ENCODE measurements around the gene TNS2. TPM values are rescaled to one million over a fixed set of nuclear protein-coding genes. Genes with fewer than 3 reads are reported as not detected.
A peak's percentile ranks its signal among the peaks of the same experiment; 100 is the strongest.

TNS2 gene
- total and polyA plus RNA-seq, 9 of the 15 experiments (the other 6 are each of a cell fraction or from before 2014, with no cell fraction given) = 0.28 to 3.1 (median 1.2) TPM; not detected in 1

DNA sequence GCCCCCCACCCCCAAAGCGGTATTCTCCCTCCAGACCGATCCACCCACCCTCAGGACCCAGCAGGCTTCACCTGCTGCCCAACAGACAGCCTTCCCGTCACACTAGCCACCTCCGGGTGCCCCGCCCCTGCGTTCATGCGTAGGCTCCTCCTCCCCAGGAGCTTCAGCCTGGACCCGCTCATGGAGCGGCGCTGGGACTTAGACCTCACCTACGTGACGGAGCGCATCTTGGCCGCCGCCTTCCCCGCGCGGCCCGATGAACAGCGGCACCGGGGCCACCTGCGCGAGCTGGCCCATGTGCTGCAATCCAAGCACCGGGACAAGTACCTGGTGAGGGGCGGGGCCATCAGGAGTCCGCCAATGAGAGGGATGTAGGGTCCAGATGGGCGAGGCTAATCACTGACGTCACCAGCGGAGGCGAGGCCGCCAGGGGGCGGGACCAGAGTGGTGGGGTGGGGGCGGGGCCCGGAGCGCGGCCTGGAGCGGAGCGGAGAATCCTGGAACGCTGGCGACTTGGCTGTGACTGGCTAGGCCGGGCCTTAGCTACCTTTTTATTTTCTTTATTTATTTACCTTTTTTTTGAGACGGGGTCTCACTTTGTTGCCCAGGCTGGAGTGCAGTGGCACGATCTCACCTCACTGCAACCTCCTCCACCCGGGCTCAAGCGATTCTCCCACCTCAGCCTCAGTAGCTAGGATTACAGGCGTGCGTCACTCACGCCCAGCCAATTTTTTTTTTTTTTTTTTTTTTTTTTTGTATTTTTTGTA is 4.4 kb downstream of the TNS2 start (continued):
- TF ChIP-seq, protein P1, sequence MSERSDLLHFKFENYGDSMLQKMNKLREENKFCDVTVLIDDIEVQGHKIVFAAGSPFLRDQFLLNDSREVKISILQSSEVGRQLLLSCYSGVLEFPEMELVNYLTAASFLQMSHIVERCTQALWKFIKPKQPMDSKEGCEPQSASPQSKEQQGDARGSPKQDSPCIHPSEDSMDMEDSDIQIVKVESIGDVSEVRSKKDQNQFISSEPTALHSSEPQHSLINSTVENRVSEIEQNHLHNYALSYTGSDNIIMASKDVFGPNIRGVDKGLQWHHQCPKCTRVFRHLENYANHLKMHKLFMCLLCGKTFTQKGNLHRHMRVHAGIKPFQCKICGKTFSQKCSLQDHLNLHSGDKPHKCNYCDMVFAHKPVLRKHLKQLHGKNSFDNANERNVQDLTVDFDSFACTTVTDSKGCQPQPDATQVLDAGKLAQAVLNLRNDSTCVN (CRISPR knock-in tag; IDR thresholded peaks at IDR 0.05) = no peak
- TF ChIP-seq SMC3 (conservative IDR thresholded peaks at IDR 0.05; ENCODE audit: insufficient read depth, low read depth, low read length) (no peak), TAF9B (IDR thresholded peaks at IDR 0.05; ENCODE audit: partially characterized antibody) (no peak), RBM39 (optimal IDR thresholded peaks at IDR 0.05; ENCODE audit: low read depth, low read length) (no peak), HDGF (IDR thresholded peaks at IDR 0.05) (no peak), TAF1 (IDR thresholded peaks at IDR 0.05; ENCODE audit: control insufficient read depth, extremely low read depth, insufficient read depth, low read length, severe bottlenecking) (peak; percentile 37), KHSRP (IDR thresholded peaks at IDR 0.05) (no peak), TRIM24 (IDR thresholded peaks at IDR 0.05) (no peak), L3MBTL2 (IDR thresholded peaks at IDR 0.05) (peak; percentile 40; the same call in 1 of the 2 replicates), EWSR1 (IDR thresholded peaks at IDR 0.05; ENCODE audit: borderline replicate concordance, low read depth, partially characterized antibody) (no peak), ELF1 (tag; IDR thresholded peaks at IDR 0.05) (no peak), HMGN3 (IDR thresholded peaks at IDR 0.05; ENCODE audit: borderline replicate concordance, extremely low read depth, insufficient read length, low read depth, low read length) (peak; percentile 37), NCOA2 (IDR thresholded peaks at IDR 0.05; ENCODE audit: partially characterized antibody in 2 of 2) (no peak), ZBED1 (IDR thresholded peaks at IDR 0.05) (no peak), ZNF583 (CRISPR knock-in tag; IDR thresholded peaks at IDR 0.05) (no peak), FIP1L1 (IDR thresholded peaks at IDR 0.05; ENCODE audit: low read depth, low read length, poor library complexity, severe bottlenecking) (no peak)
- TF ChIP-seq, protein P2, sequence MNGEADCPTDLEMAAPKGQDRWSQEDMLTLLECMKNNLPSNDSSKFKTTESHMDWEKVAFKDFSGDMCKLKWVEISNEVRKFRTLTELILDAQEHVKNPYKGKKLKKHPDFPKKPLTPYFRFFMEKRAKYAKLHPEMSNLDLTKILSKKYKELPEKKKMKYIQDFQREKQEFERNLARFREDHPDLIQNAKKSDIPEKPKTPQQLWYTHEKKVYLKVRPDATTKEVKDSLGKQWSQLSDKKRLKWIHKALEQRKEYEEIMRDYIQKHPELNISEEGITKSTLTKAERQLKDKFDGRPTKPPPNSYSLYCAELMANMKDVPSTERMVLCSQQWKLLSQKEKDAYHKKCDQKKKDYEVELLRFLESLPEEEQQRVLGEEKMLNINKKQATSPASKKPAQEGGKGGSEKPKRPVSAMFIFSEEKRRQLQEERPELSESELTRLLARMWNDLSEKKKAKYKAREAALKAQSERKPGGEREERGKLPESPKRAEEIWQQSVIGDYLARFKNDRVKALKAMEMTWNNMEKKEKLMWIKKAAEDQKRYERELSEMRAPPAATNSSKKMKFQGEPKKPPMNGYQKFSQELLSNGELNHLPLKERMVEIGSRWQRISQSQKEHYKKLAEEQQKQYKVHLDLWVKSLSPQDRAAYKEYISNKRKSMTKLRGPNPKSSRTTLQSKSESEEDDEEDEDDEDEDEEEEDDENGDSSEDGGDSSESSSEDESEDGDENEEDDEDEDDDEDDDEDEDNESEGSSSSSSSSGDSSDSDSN (IDR thresholded peaks at IDR 0.05; ENCODE audit: borderline replicate concordance in 1 of 2, low read depth in 2 of 2, low read length in 2 of 2) = no peak
- TF ChIP-seq, protein P3, sequence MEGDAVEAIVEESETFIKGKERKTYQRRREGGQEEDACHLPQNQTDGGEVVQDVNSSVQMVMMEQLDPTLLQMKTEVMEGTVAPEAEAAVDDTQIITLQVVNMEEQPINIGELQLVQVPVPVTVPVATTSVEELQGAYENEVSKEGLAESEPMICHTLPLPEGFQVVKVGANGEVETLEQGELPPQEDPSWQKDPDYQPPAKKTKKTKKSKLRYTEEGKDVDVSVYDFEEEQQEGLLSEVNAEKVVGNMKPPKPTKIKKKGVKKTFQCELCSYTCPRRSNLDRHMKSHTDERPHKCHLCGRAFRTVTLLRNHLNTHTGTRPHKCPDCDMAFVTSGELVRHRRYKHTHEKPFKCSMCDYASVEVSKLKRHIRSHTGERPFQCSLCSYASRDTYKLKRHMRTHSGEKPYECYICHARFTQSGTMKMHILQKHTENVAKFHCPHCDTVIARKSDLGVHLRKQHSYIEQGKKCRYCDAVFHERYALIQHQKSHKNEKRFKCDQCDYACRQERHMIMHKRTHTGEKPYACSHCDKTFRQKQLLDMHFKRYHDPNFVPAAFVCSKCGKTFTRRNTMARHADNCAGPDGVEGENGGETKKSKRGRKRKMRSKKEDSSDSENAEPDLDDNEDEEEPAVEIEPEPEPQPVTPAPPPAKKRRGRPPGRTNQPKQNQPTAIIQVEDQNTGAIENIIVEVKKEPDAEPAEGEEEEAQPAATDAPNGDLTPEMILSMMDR (IDR thresholded peaks at IDR 0.05 in 2 of 3, conservative IDR thresholded peaks at IDR 0.05 in 1 of 3; ENCODE audit: insufficient read depth in 2 of 3, low read depth in 1 of 3, low read length in 3 of 3) = no peak
- TF ChIP-seq, protein P4, sequence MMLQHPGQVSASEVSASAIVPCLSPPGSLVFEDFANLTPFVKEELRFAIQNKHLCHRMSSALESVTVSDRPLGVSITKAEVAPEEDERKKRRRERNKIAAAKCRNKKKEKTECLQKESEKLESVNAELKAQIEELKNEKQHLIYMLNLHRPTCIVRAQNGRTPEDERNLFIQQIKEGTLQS (IDR thresholded peaks at IDR 0.05) = peak; percentile 91
- TF ChIP-seq, protein P4 (CRISPR knock-in tag; conservative IDR thresholded peaks at IDR 0.05) = no peak
